ENCODE data around the gene TSPAN3.
A peak's percentile ranks its signal among the peaks of the same experiment; 100 is the strongest.

The TSPAN3 gene

DNA sequence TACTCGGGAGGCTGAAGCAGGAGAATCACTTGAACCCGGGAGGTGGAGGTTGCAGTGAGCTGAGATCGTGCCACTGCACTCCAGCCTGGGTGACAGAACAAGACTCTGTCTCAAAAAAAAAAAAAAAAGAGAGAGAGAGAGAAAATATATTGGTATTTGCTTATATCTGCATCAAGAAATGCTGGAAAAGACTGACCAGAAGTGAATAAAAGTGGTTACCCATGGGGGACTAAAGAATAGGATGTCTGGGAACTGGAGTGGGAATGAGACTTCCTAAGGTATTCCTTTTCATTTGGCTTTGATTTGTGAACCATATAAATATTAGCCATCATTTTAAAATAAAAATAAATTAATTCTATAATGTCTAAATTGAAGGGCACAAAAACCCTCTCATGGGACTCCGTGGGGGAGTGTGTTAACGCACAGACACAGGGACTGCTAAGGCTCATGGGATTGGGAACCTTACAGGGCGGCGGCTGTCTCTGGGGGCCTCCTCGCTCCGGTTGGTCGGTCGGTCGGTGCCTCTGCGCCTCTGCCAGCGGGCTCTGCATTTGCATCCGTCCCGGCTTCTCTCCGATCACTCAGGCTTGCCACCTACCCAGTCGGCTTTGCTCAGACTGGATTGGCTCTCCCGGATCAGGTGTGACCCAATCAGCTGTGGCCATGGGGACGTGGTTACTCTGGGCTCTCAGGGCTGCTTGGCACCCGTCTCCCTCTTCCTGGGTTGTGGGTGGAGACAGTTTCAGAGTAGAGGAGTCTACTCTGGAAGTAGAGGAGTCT lies 12.7 kb upstream of the TSPAN3 start:
- peak; percentile 68 for DNase-seq

GRCh38 chr15:77081971-77082370 lies 11.1 kb upstream of the TSPAN3 start:
- DNase-seq, result no peak

- DNase-seq, result no peak
Observed at GRCh38 chr15:77076323-77076915, 5.5 kb upstream of the TSPAN3 start.

- DNase-seq, result no peak
Observed at GRCh38 chr15:77075528-77075927, 4.6 kb upstream of the TSPAN3 start.

GRCh38 chr15:77074350-77074749 lies 3.4 kb upstream of the TSPAN3 start:
- no peak for DNase-seq

- no peak for DNase-seq
Observed at GRCh38 chr15:77071305-77072223, 655 bp upstream of the TSPAN3 start.

DNA sequence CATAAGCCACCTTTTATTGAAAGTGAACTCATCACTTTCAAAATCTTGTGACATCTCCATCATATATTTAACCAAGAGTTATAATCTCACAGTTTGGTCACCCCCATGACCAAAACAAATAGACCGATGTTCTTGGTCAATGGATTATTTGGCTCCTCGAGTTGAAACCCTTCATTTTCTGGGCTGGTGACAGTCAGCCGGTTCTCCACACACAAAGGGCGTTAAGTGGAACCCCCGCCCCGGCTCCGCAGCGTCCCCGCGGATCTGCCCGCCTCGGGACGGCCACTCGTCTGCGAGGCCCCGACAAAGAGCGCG lies 772 bp downstream of the TSPAN3 start:
- no peak for DNase-seq

- no peak for DNase-seq
Observed at GRCh38 chr15:77069521-77070121, 1.3 kb downstream of the TSPAN3 start.

GRCh38 chr15:77068633-77069032 lies 2.3 kb downstream of the TSPAN3 start:
- no peak for DNase-seq

- no peak for DNase-seq
Observed at GRCh38 chr15:77067691-77068367, 3.1 kb downstream of the TSPAN3 start.

- DNase-seq, result no peak
Observed at GRCh38 chr15:77066971-77067690, 3.8 kb downstream of the TSPAN3 start.

DNA sequence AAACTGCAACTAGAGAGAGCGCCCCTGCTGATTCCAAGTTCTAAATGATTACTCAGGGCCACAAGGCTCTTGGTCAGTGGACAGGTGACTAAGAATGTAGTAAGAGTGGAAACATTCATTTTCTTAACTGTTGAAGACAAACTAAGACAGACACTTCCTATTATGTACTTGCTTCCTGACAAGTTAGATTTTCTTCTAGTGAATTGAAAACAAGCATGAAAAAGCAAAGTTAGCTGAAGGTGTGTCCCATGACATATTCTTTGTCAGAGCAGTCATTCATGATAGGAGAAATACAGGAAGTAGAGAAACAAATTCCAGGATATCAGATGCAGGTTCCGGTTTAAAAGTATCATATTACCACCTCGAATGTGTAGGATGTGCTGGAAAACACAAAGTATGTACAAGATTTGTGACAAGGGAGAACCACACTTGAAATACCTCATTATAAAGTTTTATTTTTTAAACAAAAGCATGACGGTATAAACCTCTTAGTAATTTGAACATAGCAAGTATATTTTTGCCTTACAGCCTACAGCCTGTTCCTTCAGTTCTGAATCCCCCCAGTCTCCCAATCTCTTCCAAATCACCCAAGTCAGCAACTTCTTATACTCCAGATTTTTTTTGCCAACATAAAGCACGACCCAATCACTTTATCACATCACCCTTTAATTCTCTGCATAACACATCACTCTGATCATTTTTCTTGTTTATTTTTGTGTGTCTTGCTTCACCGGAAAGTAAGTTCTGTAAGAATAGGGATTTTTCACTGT lies 6.2 kb downstream of the TSPAN3 start:
- DNase-seq, result no peak

GRCh38 chr15:77064063-77064462 lies 6.8 kb downstream of the TSPAN3 start:
- DNase-seq, result no peak

DNA sequence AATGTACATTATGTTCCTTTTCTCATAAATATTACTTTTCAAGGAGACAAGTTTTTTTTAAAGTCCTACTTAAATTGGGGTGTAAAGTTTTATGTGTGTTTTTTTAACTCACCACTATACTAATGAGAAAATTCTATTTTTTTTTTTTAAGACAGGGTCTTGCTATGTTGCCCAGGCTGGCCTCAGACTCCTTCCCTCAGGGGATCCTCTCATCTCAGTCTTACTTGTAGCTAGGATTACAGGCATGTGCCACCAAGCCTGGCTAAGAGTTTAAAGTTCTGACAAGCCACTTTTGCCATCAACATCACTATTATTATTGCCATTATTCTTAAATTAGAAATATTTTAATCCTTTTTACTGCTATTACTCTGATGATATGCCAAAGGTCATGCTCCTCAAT lies 7.7 kb downstream of the TSPAN3 start:
- DNase-seq, result no peak

GRCh38 chr15:77060546-77060945 lies 10.4 kb downstream of the TSPAN3 start:
- DNase-seq, result no peak

- no peak for DNase-seq
Observed at GRCh38 chr15:77059786-77060361, 11.0 kb downstream of the TSPAN3 start.

DNA sequence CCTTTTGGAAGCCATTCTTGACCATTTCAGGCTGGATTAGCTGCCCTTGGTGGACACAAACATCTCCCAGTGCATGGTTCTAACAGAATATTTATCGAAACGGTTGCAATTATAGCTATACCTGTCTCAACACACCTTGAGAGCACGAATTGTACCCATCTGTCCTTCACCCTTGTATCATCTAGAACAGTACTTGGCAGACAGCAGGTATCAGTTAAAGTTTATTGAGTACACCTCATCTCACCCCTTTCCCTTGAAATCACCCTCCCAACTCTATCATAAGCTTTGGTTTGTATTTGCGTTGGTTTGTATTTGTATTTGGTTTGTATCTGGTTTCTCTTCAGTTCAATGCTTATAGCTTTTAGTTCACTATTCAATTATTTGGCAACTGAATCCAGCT lies 12.4 kb downstream of the TSPAN3 start:
- no peak for DNase-seq

- no peak for DNase-seq
Observed at GRCh38 chr15:77057685-77058084, 13.2 kb downstream of the TSPAN3 start.

DNA sequence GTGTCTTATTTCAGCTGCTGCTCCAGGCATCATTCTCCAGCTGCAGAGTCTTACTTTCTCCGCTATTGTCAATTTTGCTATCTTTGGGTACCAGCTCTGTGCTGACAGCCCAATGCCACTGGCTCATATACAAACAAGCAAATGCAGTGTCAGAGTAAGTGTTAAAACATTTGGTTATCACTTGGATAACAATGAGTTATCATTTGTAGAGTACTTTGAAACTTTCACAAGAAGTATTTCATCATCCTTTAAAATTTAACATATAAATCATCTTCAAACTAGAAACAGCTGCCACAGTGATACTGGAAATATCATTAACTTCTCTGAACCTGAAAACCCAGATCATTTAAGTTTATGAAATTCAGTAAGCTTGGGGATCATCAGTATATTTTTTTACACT lies 13.8 kb downstream of the TSPAN3 start:
- no peak for DNase-seq

GRCh38 chr15:77053709-77054108 lies 17.2 kb downstream of the TSPAN3 start:
- no peak for DNase-seq

DNA sequence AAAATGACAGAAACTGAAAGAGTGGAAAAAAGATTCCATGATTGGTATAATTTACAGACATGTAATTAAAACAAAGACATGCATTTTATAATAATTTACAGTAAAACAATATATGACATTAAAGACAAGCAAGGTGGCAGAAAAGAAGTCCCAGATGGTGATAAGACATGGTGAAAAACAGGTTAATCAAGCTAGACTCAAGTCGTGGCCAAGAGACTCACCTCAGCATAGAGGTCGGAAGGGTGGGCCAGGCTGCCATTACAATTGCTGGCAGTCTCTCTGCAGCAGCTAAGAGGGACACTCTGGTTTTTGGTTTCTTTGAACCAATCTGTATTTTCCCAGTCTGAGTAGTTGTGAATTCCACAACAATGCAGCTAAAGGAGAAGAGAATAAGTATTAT lies 18.4 kb downstream of the TSPAN3 start:
- DNase-seq, result no peak
